Mammary epithelial cell (primary cell): Measurements from ENCODE around the gene NACC1.

Source experiments
- CTCF ChIP-seq, 2 donors: IDR thresholded peaks in 1 of 2; conservative IDR thresholded peaks in 1 of 2; 2 replicates each; pipeline ENCODE4 v1.5.1; 2011 to 2012; ENCODE audit warnings: inconsistent platforms in 2 of 2, low read length in 2 of 2, mild to moderate bottlenecking in 2 of 2, control low read depth in 1 of 2, low read depth in 1 of 2; ENCODE audit not compliant: insufficient read depth in 1 of 2; ENCODE audit errors: extremely low read depth in 1 of 2
- EZH2 ChIP-seq: IDR thresholded peaks from 2 replicates; pipeline ENCODE4 v1.6.1; 2012; ENCODE audit warnings: low read length, inconsistent platforms, borderline replicate concordance

GRCh38 chr19:13102666-13103580 is 15.1 kb upstream of the NACC1 start, which contains the start of gene LYL1:
- TF ChIP-seq CTCF (conservative IDR thresholded peaks at IDR 0.05 in 1 of 2, IDR thresholded peaks at IDR 0.05 in 1 of 2; ENCODE audit: extremely low read depth in 1 of 2, insufficient read depth in 1 of 2, low read depth in 1 of 2, low read length in 2 of 2) (no peak), EZH2 (no peak)
